HG03521 (cell line): Measurements from ENCODE around the gene PSMD4.
"Not testable (repeated sequence)": the region's sequence is repeated elsewhere in the genome, so short reads cannot be mapped to it uniquely, and the experiment has no call there.

Source experiments
- ATAC-seq: cut with Tn5 transposase; IDR thresholded peaks from one replicate; pipeline ENCODE4 v1.9.1; 2021; ENCODE audit warnings: mild to moderate bottlenecking, moderate library complexity; ENCODE audit not compliant: unreplicated experiment

PSMD4 gene

DNA sequence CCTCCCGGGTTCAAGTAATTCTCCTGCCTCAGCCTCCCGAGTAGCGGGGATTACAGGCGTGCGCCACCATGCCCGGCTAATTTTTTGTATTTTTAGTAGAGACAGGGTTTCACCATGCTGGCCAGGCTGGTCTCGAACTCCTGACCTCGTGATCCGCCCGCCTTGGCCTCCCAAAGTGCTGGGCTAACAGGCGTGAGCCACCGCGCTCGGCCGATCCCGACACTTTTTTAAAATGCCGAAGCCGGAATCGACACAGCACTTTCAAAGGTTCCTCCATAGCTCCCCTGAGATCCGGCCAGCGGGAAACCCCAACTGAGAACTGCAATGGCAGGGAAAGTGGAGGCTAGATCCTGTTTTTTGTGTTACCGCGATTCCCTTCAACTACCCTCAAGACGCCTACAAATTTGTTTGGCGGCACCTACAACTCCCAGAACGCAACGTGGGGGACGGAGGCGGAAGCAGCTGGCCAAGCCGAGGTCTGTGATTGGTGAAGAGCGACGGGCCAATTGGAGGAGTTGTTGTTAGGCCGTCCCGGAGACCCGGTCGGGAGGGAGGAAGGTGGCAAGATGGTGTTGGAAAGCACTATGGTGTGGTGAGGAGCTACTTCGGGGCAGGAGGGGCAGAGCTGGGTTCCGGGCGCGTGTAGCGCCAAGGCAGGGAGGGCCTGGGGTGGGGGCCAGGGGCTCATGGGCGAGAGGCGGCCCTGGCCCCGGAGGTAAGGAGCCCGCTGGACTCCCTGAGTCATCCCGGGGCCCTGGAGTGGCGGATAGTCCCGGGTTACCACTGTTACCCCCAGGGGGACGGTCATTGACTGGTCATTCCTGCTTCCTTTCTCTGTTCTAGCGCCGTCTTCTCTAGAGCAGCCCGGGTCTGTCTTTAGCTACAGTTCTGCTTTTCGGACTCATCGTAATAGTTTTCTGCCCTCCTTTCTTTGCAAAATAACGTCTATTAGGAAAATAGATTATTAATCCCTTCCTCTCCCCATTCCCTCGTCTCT lies at the start of gene PSMD4:
Gene PSMD4, plus strand, starts transcription at position 518 of the 997 bp plus-strand sequence. Its CDS starts 49 bp downstream, at position 567.
- peak; percentile 84 for ATAC-seq

DNA sequence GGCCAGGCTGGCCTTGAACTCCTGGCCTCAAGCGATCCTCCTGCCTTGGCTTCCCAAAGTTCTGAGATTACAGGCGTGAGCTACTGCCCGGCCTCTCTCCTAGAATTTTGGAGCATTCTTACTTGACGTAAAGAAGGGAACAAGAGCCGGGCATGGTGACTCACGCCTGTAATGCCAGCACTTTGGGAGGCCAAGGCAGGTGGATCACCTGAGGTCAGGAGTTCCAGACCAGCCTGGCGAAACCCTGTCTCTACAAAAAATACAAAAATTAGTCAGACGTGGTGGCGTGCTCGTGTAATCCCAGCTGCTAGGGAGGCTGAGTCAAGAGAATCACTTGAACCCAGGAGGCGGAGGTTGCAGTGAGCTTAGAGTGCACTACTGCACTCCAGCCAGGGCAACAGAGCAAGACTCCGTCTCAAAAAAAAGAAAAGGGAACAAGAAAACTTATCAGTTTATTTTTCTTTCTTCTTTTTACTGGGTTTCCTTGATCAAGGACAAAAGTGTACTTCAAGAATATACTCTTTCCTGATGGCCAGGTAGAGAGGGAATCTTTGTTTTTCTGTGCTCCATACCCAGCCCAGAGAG lies 49.1 kb upstream of the PSMD4 start:
- not testable (repeated sequence) for ATAC-seq

DNA sequence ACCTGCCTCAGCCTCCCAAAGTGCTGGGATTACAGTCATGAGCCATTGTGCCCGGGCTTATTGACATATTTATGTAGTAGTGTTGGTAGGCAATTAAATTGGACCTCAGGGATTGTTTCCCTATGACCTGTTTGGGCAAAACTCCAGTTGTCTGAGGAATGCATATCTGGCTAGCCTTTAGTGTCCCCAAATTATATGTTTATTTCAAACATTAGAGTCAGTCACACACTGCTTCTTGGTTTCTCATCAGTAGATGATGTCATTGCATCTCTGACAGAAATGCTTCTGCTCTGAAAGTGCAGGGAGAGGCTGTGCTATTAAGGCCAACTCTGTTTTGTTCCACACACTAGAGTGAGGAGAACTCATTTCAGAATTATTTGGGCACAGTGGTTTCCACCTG lies 43.7 kb upstream of the PSMD4 start:
- ATAC-seq, result no peak

DNA sequence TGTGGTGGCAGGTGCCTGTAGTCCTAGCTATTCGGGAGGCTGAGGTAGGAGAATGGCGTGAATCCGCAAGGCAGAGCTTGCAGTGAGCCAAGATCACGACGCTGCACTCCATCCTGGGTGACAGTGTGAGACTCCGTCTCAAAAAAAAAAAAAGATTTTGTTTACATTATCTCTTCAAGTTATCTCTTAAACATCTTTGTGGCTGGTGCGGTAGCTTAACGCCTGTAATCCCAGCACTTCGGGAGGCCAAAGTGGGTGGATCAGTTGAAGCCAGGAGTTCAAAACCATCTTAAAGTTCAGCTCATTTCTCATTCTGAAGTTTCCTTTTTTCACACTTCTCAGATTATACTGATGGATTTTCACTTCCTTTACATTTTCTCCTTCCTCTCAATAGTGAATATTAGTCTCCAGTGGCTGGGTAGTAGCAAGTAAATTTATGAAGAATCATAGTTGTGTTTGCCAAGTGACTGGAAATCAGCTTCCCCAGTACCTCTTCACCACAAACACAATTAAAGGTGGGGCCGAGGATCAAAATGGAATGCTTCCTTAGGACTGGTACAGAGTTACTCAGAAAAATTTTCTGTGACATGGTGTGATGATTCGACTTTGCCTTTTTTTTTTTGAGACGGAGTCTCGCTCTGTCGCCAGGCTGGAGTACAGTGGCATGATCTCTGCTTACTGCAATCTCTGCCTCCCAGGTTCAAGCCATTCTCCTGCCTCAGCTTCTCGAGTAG lies 42.4 kb upstream of the PSMD4 start:
- ATAC-seq, result no peak

DNA sequence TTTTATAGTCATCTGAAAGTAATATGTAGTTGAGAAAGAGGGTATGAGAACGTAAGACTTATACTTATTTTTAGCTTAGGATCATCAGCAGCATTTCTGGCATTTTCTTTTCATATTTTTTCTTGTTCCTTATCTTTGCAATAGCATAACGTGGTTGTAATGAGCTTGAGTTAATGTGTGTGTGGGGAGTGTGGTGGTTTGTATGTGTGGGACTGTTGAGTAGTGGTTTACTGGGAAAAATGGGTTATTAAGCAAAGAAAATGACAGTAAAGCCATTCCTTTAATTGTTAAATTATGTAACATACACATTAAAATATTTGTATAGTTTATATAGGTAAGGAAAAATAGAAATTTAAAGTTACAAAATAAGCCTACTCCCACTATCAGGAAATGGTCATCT lies 41.0 kb upstream of the PSMD4 start:
- no peak for ATAC-seq

DNA sequence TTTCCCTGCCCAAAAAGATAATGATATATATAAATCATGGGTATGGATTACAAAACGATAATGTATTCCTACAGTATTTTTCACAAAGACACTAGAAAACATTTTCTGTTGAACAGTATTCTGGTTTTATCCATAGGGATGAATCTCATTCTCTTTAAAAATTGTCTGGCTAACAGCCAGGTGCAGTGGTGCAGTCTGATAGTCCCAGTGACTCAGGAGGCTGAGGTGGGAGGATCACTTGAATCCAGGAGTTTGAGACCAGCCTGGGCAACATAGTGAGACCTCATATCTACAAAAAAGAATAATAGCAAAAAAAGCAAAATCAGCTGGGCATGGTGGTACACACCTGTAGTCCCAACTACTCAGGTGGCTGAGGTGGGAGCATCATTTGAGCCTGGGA lies 32.9 kb upstream of the PSMD4 start:
- no peak for ATAC-seq

DNA sequence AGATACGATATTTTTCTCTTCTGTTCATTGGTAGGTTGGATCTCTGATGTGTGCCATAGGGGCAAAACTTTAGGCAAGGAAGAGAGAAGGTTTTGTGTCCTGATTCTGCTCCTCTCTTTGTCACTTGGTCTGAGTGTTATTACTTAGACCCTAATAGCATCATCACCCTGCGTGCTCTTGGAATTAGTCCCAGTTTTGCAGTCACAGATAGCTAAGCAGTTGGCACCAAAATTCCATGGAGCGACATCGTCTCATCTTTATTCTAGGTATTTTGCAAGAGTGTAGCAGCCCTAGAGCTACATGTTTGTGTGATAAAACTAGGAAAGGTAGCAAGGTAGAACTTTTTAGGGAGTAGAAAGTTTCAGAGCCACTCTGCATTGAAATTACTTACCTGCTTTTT lies 32.4 kb upstream of the PSMD4 start:
- no peak for ATAC-seq

DNA sequence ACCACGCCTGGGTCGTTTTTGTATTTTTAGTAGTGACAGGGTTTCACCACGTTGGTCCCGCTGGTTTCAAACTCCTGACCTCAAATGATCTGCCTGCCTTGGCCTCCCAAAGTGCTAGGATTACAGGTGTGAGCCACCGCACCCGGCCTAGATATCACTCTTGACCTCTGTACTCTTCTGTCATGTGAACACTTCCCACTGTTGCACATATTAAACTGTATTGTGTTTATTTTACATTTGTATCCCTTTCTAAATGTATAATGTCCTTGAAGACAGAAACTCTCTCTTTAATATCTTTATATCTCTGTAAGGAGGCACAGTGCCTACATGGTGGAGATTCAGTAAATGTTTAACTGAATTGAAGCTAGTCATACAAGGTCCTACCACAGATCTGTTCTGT lies 19.3 kb upstream of the PSMD4 start:
- no peak for ATAC-seq

DNA sequence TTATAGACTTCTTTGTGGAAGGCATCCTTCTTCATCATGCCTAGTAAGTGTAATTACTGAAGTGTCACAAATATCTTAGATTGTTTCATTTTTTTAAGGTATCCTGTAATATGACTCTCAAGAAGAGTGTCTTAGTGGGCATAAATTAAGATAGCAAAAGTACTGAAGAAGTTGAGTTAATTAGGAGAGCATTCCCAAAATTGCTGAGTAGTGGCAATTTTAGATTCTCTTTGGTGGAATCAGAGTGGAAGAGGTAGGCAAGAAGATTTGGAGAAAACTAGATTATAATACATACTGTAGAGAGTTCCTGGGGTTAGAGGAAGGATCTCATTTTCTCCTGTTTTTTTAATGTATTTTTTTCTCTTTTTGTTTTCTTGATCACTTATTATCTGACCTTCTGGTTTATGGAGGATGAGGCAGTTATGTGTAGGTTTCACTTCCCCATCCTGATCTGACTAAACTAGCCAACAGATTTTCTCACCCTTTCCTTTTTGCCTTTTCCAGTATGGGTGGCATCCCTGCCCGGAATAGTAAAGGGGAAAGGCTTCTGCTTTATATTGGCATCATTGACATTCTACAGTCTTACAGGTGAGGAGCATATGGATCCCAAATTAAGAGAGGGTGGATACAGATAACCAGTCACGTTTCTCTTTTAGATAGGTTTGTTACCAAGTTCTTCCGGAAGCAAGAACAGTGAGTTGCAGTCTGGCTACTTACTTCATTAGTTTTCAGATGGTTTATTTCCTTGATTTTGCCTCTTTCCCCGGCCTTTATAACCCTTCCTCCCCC lies 16.7 kb upstream of the PSMD4 start:
- no peak for ATAC-seq

DNA sequence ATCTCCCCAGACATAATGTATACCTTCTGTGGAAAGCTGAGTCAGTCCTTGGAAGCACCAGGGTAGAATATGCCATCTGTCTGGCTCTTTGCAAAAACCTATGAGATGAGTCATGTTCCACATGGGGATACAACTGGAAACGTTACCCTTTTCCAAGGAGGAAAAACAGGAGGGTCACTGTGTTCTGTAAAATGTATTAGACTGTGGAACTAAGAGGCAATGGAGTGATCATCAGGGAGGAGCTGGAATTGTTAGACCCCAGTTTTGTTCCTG lies 16.1 kb upstream of the PSMD4 start:
- ATAC-seq, result no peak

DNA sequence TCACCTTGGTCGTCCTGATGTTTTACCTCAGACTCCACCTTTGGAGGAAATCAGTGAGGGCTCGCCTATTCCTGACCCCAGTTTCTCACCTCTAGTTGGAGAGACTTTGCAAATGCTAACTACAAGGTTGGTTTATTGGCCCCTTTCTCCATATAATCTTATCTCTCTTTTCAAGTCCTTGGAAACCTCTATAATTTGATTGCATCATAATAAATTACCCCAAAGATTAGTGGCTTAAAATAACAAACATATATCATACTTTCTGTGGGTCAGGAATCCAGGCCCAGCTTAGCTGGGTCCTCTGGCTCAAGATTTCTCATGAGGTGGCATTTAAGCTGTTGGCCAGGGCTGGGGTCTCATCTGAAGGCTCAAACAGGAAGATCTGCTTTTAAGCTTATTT lies 12.1 kb upstream of the PSMD4 start:
- no peak for ATAC-seq

DNA sequence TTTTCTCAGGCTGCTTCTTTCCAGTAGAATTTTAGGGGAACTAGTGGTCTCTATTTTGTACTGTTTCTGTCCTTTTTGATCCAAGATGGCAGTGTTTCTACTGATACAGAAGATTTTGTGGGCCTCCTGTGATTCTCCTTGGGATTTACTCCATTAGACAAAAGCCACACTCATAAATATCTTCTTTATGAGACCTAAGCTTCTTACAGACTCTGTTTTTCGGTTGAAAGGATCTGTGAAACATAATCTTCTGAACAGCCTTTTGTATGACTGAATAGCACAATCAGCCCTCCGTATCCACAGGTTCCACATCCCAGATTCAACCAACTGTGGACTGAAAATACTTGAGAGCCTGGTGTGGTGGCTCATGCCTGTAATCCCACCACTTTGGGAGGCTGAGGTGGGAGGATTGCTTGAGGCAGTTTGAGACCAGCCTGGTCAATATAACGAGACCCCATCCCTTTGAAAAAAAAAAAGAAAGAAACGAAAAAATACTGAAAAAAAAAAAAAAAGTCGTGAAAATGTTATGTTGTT lies 10.8 kb upstream of the PSMD4 start:
- ATAC-seq, result no peak

DNA sequence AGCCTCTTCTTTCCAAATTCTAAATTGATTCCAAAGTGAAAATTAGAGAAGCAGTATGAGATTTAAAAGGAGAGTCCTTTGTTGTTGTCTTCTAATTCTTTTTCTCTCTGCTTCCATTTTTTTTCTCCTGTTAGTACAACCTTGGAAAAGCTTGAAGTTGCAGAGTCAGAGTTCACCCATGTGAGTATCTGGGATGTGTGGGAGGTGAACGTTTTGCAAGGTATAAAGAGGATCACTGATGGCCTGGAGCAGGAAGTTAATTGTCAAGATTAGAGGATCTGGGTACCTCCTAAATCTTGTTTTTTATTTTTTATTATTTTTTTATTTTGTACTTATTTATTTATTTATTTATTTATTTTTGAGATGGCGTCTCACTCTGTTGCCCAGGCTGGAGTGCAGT lies 7.7 kb upstream of the PSMD4 start:
- ATAC-seq, result no peak

DNA sequence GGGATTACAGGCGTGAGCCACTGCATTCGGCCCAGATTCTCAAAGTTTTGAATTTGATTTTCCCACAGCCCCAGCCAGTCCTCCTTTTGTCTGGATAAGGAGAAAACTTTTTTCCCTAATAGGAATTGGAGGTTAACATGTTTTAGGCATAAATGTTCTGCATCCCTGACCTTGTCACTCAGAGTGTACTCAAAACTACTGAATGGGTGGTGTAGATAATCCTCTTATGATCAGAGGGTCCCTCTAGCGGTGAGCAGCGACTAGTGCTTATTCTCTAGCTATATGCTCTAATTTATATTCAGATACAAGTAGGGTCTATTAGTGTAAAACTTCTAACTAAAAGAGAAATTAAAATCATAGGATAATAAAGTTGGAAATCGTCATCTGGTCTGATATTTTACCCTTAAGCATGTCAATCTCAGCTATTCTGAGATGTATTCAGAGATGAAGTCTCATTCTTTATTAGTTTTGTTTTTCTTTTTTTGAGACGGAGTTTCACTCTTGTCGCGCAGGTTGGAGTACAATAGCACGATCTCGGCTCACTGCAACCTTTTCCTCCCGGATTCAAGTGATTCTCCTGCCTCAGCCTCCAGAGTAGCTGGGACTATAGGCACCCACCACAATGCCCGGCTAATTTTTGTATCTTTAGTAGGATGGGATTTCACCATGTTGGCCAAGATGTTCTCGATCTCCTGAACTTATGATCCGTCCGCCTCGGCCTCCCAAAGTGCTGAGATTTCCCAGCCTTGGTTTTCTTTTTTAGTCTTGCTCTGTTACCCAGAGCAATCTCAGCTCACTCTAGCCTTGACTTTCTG lies 2.7 kb upstream of the PSMD4 start:
- ATAC-seq, result no peak

DNA sequence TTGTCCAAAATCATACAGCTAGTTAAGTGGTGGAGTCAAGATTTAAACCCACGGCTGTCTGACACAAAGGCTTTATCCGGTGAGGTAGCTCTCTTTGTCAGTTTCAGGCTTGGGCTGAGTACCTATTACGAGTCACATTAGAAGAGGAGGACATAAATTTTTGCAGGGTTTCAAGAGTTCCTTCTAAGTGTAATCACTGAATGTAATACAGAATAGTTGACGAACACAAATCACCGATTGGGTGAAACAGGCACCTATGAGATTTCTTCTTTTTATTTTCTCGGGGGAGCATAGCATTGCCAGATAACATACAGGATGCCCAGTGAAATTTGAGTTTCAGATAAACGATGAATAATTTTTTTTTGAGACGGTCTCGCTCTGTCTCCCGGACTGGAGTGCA lies 847 bp downstream of the PSMD4 start:
- no peak for ATAC-seq

DNA sequence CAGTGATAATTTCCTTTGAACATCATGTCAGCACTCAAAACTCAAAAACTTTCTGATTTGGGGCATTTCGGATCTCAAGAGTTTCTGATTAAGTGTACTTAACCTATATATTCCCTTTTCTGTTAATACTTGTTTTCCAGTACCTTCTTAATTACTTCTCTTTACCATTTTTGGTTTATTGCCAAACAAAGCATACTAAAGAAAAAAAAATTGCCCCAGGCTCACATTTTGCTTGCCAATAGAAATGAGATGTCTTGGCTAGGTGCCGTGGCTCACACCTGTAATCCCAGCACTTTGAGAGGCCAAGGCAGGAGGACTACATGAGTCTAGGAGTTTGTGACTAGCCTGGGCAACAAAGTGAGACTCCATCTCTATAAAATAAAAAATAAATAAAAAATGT lies 4.8 kb downstream of the PSMD4 start:
- no peak for ATAC-seq

DNA sequence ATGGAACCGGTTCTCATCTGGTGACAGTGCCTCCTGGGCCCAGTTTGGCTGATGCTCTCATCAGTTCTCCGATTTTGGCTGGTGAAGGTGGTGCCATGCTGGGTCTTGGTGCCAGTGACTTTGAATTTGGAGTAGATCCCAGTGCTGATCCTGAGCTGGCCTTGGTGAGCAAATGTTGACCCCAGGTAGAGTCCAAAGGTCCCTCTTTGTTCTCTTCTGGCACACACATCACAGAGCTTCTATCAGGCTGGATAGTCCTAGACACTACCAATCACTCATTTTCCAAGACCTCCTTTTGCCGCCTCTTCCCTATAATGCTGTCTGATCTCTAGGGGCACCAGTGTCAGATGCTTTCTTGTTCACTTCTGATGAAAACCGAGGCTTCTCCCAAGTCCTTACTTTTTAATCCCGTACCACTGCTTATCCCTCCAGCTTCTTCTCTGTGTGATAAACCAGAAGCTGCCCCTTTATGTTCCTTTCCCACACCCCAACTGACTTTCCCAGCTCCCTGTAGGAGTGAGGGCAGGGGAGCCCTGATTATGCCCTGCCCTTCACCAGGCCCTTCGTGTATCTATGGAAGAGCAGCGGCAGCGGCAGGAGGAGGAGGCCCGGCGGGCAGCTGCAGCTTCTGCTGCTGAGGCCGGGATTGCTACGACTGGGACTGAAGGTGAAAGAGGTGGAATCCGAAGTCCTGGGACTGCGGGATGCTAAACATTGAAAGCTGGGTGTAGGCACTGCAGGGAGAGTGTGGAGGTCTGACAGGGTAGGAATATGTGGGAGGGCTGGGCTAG lies 11.1 kb downstream of the PSMD4 start:
- ATAC-seq, result no peak

DNA sequence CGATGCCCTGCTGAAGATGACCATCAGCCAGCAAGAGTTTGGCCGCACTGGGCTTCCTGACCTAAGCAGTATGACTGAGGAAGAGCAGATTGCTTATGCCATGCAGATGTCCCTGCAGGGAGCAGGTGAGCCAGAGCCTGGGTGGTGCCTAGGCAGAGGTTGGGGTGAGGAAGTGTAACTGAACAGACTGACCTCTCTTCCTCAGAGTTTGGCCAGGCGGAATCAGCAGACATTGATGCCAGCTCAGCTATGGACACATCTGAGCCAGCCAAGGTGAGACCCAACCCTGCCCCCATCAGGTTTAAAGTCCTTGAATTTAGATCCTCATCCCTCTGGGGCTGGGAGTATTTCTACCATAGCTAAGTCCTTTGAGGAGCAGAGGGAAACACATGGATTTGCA lies 11.8 kb downstream of the PSMD4 start:
- no peak for ATAC-seq

DNA sequence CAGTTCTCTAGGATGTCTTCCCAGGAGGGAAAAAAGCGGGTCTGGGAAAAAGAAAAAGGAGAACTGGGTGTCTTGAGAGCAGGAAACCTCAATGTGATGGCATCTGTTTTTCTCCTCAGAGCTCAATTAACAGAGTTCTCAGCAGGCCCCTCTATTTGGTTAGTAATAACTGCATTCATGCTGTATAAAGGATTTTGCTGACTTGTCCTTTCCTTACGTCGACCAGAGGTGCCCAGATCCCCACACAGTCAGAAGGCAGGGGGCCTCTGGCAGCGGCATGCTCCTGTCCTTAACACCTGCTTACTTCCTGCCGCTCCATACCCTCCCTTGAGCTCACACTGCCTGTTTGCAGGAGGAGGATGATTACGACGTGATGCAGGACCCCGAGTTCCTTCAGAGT lies 12.3 kb downstream of the PSMD4 start:
- ATAC-seq, result no peak
